Mononuclear cell (primary cell): ENCODE data around the gene JAML. TPM values are rescaled to one million over a fixed set of nuclear protein-coding genes. Genes with fewer than 3 reads are reported as not detected.

Source experiments
- H3K27me3 ChIP-seq: 2 replicates; pipeline ENCODE4 v1.6.0; 2011; ENCODE audit warnings: low read length, control low read depth; ENCODE audit not compliant: insufficient read depth
- H3K4me1 ChIP-seq: 2 replicates; pipeline ENCODE4 v1.5.1; 2011; ENCODE audit warnings: mild to moderate bottlenecking, low read length, control low read depth; ENCODE audit not compliant: insufficient read depth
- H3K4me3 ChIP-seq: 2 replicates; pipeline ENCODE4 v1.5.1; 2011; ENCODE audit warnings: mild to moderate bottlenecking, low read length, moderate library complexity
- H3K9me3 ChIP-seq: 2 replicates; pipeline ENCODE4 v1.5.1; 2011; ENCODE audit warnings: low read depth, mild to moderate bottlenecking, control low read depth, low read length
- total RNA-seq: library from RNA; depleted of rRNA; stranded (reverse); fragments of >200 nt; gene quantifications from one replicate; pipeline ENCODE4 v1.2.3, GENCODE V29; 2012

Gene JAML
- total RNA-seq, 1 donor: 90.4 TPM

- Histone ChIP-seq H3K4me1 (peaks cover 76% of the 10 kb centered on the region), H3K9me3 (no peaks in the 10 kb centered on the region), H3K4me3 (no peak overlapping the region), H3K27me3 (no peaks in the 10 kb centered on the region)
Observed at GRCh38 chr11:118229274-118229847, 4.5 kb upstream of the JAML start.

DNA sequence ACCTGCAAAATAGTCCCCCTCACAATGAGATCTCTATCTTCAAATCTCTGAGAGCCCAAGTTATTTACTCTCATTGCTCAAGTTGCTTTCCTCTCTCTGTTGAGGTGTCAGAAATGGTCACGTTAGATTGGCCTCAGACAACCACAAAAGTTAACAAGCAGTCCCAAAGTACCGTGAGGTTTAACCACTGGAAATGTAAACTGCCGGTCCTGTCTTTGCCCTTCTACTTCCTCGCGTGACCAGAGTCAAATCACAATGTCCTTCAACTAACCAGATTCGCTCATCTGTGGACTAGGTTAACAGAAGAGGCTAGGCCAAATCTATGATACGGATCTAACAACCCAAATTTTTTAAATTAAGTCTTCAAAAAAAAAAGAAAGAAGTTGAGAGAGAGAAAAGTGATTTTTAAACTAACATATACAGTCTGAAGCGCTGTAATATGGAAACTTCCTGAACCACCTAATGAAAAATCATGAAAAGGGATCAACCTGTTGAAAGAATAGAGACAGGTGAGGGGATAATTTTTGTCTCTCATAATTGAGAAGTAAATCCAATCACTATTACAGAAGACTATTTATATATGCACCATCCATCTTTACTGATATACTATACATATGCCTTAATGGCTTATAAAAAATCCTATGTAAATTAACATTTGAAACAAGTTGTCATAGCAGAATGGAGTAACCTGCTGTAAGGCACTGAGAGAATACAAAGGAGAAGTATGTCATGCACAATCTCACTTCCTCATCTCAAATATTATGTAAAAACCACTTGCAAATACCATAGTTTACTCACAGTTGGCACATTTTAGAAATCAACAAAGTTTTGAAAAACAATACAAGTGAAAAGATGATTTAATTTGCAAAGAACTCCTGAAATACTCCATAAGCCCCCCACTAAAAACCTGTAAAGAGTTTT, 3.3 kb upstream of the JAML start:
- Histone ChIP-seq H3K4me1 (peaks cover 80% of the 10 kb centered on the region), H3K27me3 (no peaks in the 10 kb centered on the region), H3K9me3 (no peaks in the 10 kb centered on the region), H3K4me3 (no peak overlapping the region)

GRCh38 chr11:118226781-118227180, 2.0 kb upstream of the JAML start:
- no peaks in the 10 kb centered on the region for H3K27me3 ChIP-seq
- H3K4me3 ChIP-seq: no peak overlapping the region
- H3K9me3 ChIP-seq: no peaks in the 10 kb centered on the region
- H3K4me1 ChIP-seq: peaks cover 91% of the 10 kb centered on the region

DNA sequence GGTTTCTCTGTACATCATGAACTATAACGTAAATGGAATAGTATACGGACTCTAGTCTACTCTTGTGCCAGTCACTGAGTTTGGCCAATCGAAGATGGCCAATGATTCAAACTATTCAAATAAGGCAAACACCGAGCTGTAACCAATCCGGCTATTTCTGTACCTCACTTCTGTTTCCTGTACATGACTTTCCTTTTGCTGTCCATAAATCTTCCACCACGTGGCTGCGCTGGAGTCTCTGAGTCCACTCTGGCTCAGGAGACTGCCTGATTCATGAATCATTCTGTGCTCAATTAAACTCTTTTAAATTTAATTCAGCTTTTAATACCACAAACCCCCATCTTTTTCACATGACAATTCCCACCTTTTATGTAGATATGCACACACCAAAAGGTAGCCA, 1.5 kb upstream of the JAML start:
- H3K27me3 ChIP-seq: no peaks in the 10 kb centered on the region
- peaks cover 91% of the 10 kb centered on the region for H3K4me1 ChIP-seq
- no peak overlapping the region for H3K4me3 ChIP-seq

GRCh38 chr11:118223992-118224391, 819 bp downstream of the JAML start:
- Histone ChIP-seq H3K4me1 (peaks cover 91% of the 10 kb centered on the region), H3K27me3 (no peaks in the 10 kb centered on the region), H3K4me3 (peak overlapping the region; percentile 78)

More for the DNA sequence above, 1.5 kb upstream of the JAML start:
- no peaks in the 10 kb centered on the region for H3K9me3 ChIP-seq

DNA sequence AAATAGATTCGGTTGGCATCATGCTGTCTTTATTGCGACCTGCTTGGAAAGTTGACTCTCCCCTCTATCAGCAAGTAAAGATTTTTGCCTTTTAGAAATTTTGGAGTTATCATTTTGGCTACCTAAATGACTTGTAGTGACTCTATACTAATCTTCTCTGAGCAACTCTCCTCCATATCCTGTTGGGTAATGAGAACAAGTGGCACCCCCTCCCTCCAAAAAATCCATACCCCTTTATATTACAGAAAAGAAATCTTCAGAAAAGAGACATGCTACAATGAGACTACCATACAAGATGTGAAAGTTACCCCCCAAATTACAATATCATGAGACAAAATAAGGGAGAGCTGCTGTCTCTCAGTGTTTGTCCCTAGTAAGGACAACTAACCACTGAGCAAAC, 1.2 kb downstream of the JAML start:
- Histone ChIP-seq H3K4me1 (peaks cover 91% of the 10 kb centered on the region), H3K4me3 (peak overlapping the region; percentile 78), H3K9me3 (no peaks in the 10 kb centered on the region), H3K27me3 (no peaks in the 10 kb centered on the region)

More at GRCh38 chr11:118223992-118224391, 819 bp downstream of the JAML start:
- no peaks in the 10 kb centered on the region for H3K9me3 ChIP-seq

GRCh38 chr11:118222437-118222836, 2.4 kb downstream of the JAML start:
- Histone ChIP-seq H3K9me3 (no peaks in the 10 kb centered on the region), H3K4me1 (peaks cover 91% of the 10 kb centered on the region), H3K4me3 (peak overlapping the region; percentile 78), H3K27me3 (no peaks in the 10 kb centered on the region)

DNA sequence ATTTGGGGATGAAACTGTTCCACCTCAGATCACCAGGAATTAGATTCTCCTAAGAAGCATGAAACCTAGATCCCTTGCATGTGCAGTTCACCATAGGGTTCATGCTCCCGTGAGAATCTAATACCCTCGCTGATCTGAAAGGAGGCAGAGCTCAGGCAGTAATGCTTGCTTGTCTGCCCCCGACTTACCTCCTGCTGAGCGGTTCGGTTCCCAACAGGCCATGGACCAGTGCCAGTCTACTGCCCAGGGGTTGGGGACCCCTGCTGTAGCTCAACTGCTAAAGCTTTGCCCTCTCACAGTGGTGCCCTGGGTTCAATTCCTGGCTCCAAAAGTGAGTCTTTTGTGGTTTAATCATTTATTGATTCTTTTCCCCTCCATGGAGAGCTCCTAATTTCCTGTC, 3.4 kb downstream of the JAML start:
- Histone ChIP-seq H3K27me3 (no peaks in the 10 kb centered on the region), H3K4me1 (peaks cover 91% of the 10 kb centered on the region), H3K9me3 (no peaks in the 10 kb centered on the region), H3K4me3 (no peak overlapping the region)

- Histone ChIP-seq H3K4me3 (peak overlapping the region; percentile 13), H3K4me1 (peaks cover 91% of the 10 kb centered on the region), H3K27me3 (no peaks in the 10 kb centered on the region), H3K9me3 (no peaks in the 10 kb centered on the region)
Observed at GRCh38 chr11:118219732-118220131, 5.1 kb downstream of the JAML start.

GRCh38 chr11:118219244-118219643, 5.6 kb downstream of the JAML start:
- H3K27me3 ChIP-seq: no peaks in the 10 kb centered on the region
- H3K4me3 ChIP-seq: no peak overlapping the region
- H3K9me3 ChIP-seq: no peaks in the 10 kb centered on the region
- H3K4me1 ChIP-seq: peaks cover 93% of the 10 kb centered on the region

DNA sequence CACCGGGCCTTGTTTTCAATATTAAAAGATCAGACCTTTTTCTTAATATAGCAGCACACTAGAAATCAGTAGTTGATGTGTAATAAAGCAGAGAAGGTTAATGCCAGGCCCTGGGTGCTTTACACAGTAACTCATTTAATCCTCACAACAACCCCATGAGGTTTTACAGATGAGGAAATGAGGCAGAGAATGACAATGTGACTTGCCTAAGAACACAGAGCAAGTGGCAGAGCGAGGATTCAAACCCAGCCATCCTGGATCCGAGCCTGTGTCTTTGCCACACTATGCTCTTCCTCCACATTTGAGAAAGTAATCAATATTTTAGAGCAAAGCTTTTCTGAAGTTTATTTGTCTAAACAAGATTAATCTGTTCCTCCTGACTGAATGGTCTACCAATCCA, 7.2 kb downstream of the JAML start:
- no peaks in the 10 kb centered on the region for H3K27me3 ChIP-seq
- H3K4me1 ChIP-seq: peaks cover 100% of the 10 kb centered on the region
- H3K9me3 ChIP-seq: no peaks in the 10 kb centered on the region
- no peak overlapping the region for H3K4me3 ChIP-seq

DNA sequence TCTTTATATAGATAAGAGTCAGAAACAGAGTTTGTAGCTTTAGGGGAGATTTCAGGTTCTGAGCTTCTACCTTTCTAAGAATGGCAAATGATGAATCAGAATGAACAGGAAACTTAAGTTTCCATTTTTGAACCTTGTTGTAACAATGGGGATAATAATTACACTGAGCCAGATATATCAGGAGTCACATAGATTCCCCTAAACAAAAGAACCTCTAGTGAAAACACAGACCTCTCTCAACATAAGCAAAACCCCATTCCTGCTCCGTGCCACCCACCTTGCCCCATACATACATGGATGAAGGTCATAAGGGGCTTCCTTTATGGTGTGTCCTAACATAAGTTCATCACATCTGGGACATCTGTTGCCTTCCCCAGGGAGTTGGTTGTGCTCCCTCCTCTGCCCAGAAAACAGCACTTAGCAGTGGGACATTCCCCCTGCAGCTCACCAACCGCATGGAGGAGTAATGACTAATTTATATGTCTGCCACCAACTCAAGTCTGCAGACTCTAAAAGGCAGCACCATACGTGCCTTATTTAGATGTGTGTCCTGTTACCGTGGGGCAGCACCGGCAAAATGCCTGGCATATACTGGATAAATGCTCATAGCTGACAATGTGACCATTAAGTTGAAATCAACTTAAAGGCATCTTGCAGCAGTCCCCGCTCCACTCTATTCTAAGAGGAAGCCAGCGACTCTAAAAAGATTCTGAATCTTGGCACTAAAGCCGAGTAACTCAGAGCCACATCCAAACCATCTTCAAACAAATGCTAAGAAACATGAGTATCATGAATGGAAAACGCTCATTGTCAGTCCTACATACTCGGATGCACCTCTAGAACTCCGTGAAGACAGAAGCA, 8.0 kb downstream of the JAML start:
- H3K4me1 ChIP-seq: peaks cover 100% of the 10 kb centered on the region
- no peaks in the 10 kb centered on the region for H3K9me3 ChIP-seq
- H3K27me3 ChIP-seq: no peaks in the 10 kb centered on the region
- peak overlapping the region; percentile 6 for H3K4me3 ChIP-seq

DNA sequence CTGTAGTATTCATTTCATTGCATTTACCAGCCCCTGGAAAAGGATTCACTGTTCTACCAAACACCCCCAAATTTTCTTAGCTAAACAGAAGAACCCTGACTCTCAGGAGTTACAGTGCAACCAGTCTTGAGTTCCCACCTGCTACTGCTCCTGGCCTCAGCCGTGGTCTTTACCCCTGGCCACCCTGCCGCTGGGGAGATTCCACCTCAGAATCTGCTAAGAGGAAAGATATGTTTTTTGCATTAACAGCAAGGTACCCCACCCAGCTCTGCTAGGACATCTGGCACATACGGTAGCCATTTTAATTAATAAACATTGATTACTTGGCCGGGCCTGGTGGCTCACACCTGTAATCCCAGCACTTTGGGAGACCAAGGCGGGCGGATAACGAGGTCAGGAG, 9.0 kb downstream of the JAML start:
- peaks cover 99% of the 10 kb centered on the region for H3K4me1 ChIP-seq
- no peak overlapping the region for H3K4me3 ChIP-seq
- no peaks in the 10 kb centered on the region for H3K9me3 ChIP-seq
- no peaks in the 10 kb centered on the region for H3K27me3 ChIP-seq

DNA sequence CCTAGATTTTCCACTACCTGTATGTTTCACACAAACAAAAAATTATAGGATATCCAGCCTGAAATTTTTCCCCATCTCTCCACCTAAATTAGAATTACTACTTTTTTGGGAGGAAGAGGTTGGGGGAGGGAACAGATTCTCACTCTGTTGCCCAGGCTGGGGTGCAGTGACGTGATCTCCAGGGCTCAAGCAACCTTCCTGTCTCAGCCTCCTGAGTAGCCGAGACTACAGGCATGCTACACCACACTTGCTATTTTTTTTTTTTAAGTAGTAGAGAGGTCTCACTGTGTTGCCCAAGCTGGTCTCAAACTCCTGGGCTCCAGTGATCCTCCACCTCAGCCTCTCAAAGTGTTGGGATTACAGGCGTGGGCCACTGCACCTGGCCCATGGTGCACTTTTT, 9.5 kb downstream of the JAML start:
- Histone ChIP-seq H3K9me3 (no peaks in the 10 kb centered on the region), H3K27me3 (no peaks in the 10 kb centered on the region), H3K4me3 (no peak overlapping the region), H3K4me1 (peaks cover 99% of the 10 kb centered on the region)
